Urothelium cell line (cell line): ENCODE measurements around the gene VPS13D.
A peak's percentile ranks its signal among the peaks of the same experiment; 100 is the strongest.

Experiments
- DNase-seq: peaks from one replicate; pipeline ENCODE4 v3.0.0; 2011; ENCODE audit warnings: low spot score, mixed read lengths
- FAIRE-seq: peaks from 2 replicates; lab custom pipeline; 2011; peaks lifted over from hg19 to GRCh38; lab: Jason Lieb, UNC

The VPS13D gene

GRCh38 chr1:12230549-12231275 lies 882 bp downstream of the VPS13D start:
- DNase-seq: peak; percentile 40
- no peak for FAIRE-seq

- FAIRE-seq: no peak
- DNase-seq: no peak
These were observed 1.4 kb downstream of the VPS13D start for GRCh38 chr1:12231276-12231595.

GRCh38 chr1:12232221-12232620 lies 2.4 kb downstream of the VPS13D start:
- FAIRE-seq (no peak), DNase-seq (no peak)

- DNase-seq: peak; percentile 47
- no peak for FAIRE-seq
These were observed 14.2 kb downstream of the VPS13D start for GRCh38 chr1:12244078-12244477.

GRCh38 chr1:12244585-12244984 lies 14.8 kb downstream of the VPS13D start:
- no peak for DNase-seq
- no peak for FAIRE-seq

GRCh38 chr1:12245116-12245515 lies 15.3 kb downstream of the VPS13D start:
- FAIRE-seq (no peak), DNase-seq (no peak)

- no peak for DNase-seq
- no peak for FAIRE-seq
These were observed 15.9 kb downstream of the VPS13D start for GRCh38 chr1:12245733-12246132.

- no peak for FAIRE-seq
- no peak for DNase-seq
These were observed 16.8 kb downstream of the VPS13D start for GRCh38 chr1:12246584-12246983.

GRCh38 chr1:12249181-12249580 lies 19.4 kb downstream of the VPS13D start:
- no peak for DNase-seq
- FAIRE-seq: no peak

GRCh38 chr1:12249748-12250147 lies 19.9 kb downstream of the VPS13D start:
- DNase-seq: no peak
- no peak for FAIRE-seq

- DNase-seq (no peak), FAIRE-seq (no peak)
These were observed 21.6 kb downstream of the VPS13D start for GRCh38 chr1:12251442-12251841.

- FAIRE-seq: no peak
- no peak for DNase-seq
These were observed 26.1 kb downstream of the VPS13D start for GRCh38 chr1:12255913-12256312.

GRCh38 chr1:12258272-12258671 lies 28.4 kb downstream of the VPS13D start:
- no peak for DNase-seq
- no peak for FAIRE-seq

GRCh38 chr1:12269351-12269750 lies 39.5 kb downstream of the VPS13D start:
- FAIRE-seq: no peak

GRCh38 chr1:12271033-12271432 lies 41.2 kb downstream of the VPS13D start:
- FAIRE-seq: no peak
- no peak for DNase-seq

More at GRCh38 chr1:12269351-12269750, 39.5 kb downstream of the VPS13D start:
- no peak for DNase-seq

- no peak for DNase-seq
- FAIRE-seq: no peak
These were observed 42.9 kb downstream of the VPS13D start for GRCh38 chr1:12272770-12273169.

GRCh38 chr1:12275370-12275769 lies 45.5 kb downstream of the VPS13D start:
- FAIRE-seq (no peak), DNase-seq (peak; percentile 62)

- DNase-seq (peak; percentile 42), FAIRE-seq (no peak)
These were observed 46.4 kb downstream of the VPS13D start for GRCh38 chr1:12276225-12276624.

GRCh38 chr1:12279003-12279402 lies 49.2 kb downstream of the VPS13D start:
- DNase-seq (no peak), FAIRE-seq (no peak)

GRCh38 chr1:12279728-12280464 lies 50.1 kb downstream of the VPS13D start:
- DNase-seq: no peak
- no peak for FAIRE-seq

- no peak for FAIRE-seq
- no peak for DNase-seq
These were observed 52.3 kb downstream of the VPS13D start for GRCh38 chr1:12282142-12282541.

- DNase-seq: no peak
- FAIRE-seq: no peak
These were observed 54.7 kb downstream of the VPS13D start for GRCh38 chr1:12284486-12284885.
